ENCODE results near the gene OXCT1.

Gene OXCT1

DNA sequence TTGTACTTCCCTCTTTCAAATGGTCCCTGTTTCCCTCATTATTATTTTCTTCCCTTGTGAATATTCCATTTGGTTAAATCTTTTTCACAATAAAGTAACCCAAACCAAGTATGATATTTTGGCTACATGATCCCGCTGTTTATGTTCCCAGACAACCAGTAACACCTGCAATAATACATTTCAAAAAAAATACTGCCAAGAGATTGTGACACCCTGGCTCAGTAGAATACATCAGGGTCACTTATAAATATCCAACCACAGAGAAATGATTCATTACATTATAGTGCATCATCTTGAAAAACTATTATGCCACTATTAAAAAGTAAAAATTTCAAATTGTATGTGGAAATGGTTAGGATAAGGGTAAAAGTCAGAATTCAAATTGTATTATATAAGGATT is 7.2 kb upstream of the OXCT1 start (continued):
- TF ChIP-seq, protein P1, sequence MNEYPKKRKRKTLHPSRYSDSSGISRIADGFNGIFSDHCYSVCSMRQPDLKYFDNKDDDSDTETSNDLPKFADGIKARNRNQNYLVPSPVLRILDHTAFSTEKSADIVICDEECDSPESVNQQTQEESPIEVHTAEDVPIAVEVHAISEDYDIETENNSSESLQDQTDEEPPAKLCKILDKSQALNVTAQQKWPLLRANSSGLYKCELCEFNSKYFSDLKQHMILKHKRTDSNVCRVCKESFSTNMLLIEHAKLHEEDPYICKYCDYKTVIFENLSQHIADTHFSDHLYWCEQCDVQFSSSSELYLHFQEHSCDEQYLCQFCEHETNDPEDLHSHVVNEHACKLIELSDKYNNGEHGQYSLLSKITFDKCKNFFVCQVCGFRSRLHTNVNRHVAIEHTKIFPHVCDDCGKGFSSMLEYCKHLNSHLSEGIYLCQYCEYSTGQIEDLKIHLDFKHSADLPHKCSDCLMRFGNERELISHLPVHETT (tag by site-specific recombination; IDR thresholded peaks at IDR 0.05): no peak

DNA sequence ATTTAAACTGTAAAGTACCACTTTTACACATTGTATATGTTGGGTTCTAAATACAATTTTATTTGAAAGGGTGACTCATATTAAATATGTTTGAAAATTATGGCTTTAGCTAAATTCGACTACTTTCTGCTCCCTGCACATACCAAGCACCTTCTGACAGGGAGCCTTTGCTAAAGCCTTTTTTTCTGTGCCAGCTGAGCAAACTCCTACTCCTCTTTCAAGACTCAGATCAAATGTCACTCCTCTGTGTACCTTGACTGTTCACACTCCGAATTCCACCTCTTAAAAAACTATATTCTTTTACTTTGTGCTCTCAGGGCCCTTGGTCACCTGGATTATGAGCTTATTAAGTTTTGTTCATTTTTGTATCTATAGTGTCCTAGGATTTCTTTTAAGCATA is 6.5 kb upstream of the OXCT1 start:
- Histone ChIP-seq H3K9me3 (ENCODE audit: control insufficient read depth, insufficient read depth, low read depth, low read length) (no peaks in the 10 kb centered on the region), H3K36me3 (ENCODE audit: control insufficient read depth in 2 of 2, insufficient read depth in 1 of 2, low read length in 2 of 2) (no peaks in the 10 kb centered on the region), H3K4me3 (ENCODE audit: low read depth, low read length) (no peak overlapping the region), H3K4me1 (ENCODE audit: control insufficient read depth, insufficient read depth, low read length) (peaks cover 8% of the 10 kb centered on the region), H3K27ac (ENCODE audit: extremely low read depth, low read depth, low read length) (no peak overlapping the region)
- ChIA-PET POLR2A (no interaction called here), CTCF (interaction anchor here (0.6 to 1.0 kb wide), 3 partner anchors 8 to 15 kb away, joined by 3 to 4 read pairs (median 3); no protein-coding TSS in a partner anchor)
- TF ChIP-seq ZNF501 (tag by site-specific recombination; IDR thresholded peaks at IDR 0.05) (no peak), ZNF214 (tag by site-specific recombination; IDR thresholded peaks at IDR 0.05; ENCODE audit: borderline replicate concordance) (no peak), ZNF529 (tag by site-specific recombination; IDR thresholded peaks at IDR 0.05; ENCODE audit: insufficient replicate concordance) (no peak), SP2 (tag by site-specific recombination; IDR thresholded peaks at IDR 0.05) (no peak), ZFP69B (tag by site-specific recombination; IDR thresholded peaks at IDR 0.05) (no peak), ZNF157 (tag by site-specific recombination; IDR thresholded peaks at IDR 0.05) (no peak)
- TF ChIP-seq, protein P2, sequence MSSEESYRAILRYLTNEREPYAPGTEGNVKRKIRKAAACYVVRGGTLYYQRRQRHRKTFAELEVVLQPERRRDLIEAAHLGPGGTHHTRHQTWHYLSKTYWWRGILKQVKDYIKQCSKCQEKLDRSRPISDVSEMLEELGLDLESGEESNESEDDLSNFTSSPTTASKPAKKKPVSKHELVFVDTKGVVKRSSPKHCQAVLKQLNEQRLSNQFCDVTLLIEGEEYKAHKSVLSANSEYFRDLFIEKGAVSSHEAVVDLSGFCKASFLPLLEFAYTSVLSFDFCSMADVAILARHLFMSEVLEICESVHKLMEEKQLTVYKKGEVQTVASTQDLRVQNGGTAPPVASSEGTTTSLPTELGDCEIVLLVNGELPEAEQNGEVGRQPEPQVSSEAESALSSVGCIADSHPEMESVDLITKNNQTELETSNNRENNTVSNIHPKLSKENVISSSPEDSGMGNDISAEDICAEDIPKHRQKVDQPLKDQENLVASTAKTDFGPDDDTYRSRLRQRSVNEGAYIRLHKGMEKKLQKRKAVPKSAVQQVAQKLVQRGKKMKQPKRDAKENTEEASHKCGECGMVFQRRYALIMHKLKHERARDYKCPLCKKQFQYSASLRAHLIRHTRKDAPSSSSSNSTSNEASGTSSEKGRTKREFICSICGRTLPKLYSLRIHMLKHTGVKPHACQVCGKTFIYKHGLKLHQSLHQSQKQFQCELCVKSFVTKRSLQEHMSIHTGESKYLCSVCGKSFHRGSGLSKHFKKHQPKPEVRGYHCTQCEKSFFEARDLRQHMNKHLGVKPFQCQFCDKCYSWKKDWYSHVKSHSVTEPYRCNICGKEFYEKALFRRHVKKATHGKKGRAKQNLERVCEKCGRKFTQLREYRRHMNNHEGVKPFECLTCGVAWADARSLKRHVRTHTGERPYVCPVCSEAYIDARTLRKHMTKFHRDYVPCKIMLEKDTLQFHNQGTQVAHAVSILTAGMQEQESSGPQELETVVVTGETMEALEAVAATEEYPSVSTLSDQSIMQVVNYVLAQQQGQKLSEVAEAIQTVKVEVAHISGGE (tag by site-specific recombination; conservative IDR thresholded peaks at IDR 0.05; ENCODE audit: low read depth): no peak
- TF ChIP-seq, protein P3, sequence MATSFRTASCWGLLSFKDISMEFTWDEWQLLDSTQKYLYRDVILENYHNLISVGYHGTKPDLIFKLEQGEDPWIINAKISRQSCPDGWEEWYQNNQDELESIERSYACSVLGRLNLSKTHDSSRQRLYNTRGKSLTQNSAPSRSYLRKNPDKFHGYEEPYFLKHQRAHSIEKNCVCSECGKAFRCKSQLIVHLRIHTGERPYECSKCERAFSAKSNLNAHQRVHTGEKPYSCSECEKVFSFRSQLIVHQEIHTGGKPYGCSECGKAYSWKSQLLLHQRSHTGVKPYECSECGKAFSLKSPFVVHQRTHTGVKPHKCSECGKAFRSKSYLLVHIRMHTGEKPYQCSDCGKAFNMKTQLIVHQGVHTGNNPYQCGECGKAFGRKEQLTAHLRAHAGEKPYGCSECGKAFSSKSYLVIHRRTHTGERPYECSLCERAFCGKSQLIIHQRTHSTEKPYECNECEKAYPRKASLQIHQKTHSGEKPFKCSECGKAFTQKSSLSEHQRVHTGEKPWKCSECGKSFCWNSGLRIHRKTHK (tag by site-specific recombination; IDR thresholded peaks at IDR 0.05): no peak

DNA sequence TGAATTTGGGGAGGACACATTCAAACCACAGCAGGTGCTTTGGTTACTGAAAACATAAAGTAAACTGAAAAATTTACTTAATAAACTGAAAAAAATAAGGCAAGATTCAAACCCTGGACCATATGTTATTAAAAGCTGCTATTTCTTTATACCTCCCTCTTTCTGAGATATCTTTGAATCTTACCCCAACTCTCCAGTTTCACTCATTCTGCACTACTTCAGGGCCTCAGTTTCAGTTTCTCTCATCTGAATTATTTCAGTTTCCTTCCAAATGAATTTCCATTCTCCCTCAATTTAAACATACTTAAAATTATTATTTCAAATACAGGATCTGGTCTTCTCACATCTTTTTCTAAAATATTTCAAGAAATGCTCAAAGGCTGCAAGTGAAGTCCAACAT is 4.9 kb upstream of the OXCT1 start:
- H3K27ac ChIP-seq (ENCODE audit: extremely low read depth, low read depth, low read length): no peak overlapping the region
- H3K9me3 ChIP-seq (ENCODE audit: control insufficient read depth, insufficient read depth, low read depth, low read length): no peaks in the 10 kb centered on the region
- H3K4me3 ChIP-seq (ENCODE audit: low read depth, low read length): no peak overlapping the region
- CTCF ChIA-PET: no interaction called here
- peaks cover 13% of the 10 kb centered on the region for H3K4me1 ChIP-seq (ENCODE audit: control insufficient read depth, insufficient read depth, low read length)
- TF ChIP-seq RBAK (tag by site-specific recombination; IDR thresholded peaks at IDR 0.05): no peak
- no peak for TF ChIP-seq ZBTB7A (tag by site-specific recombination; IDR thresholded peaks at IDR 0.05; ENCODE audit: low read depth)
- no peak for TF ChIP-seq BCL11B (tag by site-specific recombination; IDR thresholded peaks at IDR 0.05; ENCODE audit: low read depth)
- TF ChIP-seq KLF7 (tag by site-specific recombination; IDR thresholded peaks at IDR 0.05; ENCODE audit: borderline replicate concordance): no peak
- no peak for TF ChIP-seq ZNF138 (tag by site-specific recombination; IDR thresholded peaks at IDR 0.05; ENCODE audit: borderline replicate concordance)
- POLR2A ChIA-PET: no interaction called here
- no peaks in the 10 kb centered on the region for H3K36me3 ChIP-seq (ENCODE audit: control insufficient read depth in 2 of 2, insufficient read depth in 1 of 2, low read length in 2 of 2)

Data from HEK293 (cell line).